DOHH2 (cell line): ENCODE measurements around the gene ELOVL2.

ENCODE experiments used
- H3F3A ChIP-seq: fragments of 200-600 bp; sonication (generic), shearing (Covaris generic); 2 replicates; pipeline ENCODE4 v1.6.0; 2016; ENCODE audit warnings: antibody characterized with exemption, mild to moderate bottlenecking; ENCODE audit not compliant: control insufficient read depth, insufficient read depth
- H3K27ac ChIP-seq: fragments of 200-600 bp; sonication (generic); 2 replicates; pipeline ENCODE4 v1.5.1; 2014; ENCODE audit warnings: low read depth, mild to moderate bottlenecking, low read length, moderate library complexity
- H3K27me3 ChIP-seq: fragments of 200-600 bp; sonication (generic); 2 replicates; pipeline ENCODE4 v1.6.1; 2014; ENCODE audit warnings: mild to moderate bottlenecking, low read length, mixed read lengths; ENCODE audit not compliant: control insufficient read depth
- H3K36me3 ChIP-seq: fragments of 200-600 bp; sonication (generic); 2 replicates; pipeline ENCODE4 v1.6.1; 2014; ENCODE audit warnings: mild to moderate bottlenecking, low read length, moderate library complexity, mixed read lengths; ENCODE audit not compliant: control insufficient read depth
- H3K4me1 ChIP-seq: fragments of 200-600 bp; sonication (generic); 2 replicates; pipeline ENCODE4 v1.6.1; 2014; ENCODE audit warnings: mild to moderate bottlenecking, low read length, mixed read lengths; ENCODE audit not compliant: control insufficient read depth
- H3K4me2 ChIP-seq: fragments of 200-600 bp; sonication (generic); 2 replicates; pipeline ENCODE4 v1.6.0; 2014; ENCODE audit warnings: mild to moderate bottlenecking, low read length, moderate library complexity
- H3K4me3 ChIP-seq: fragments of 200-600 bp; sonication (generic); 2 replicates; pipeline ENCODE4 v1.5.1; 2014; ENCODE audit warnings: mild to moderate bottlenecking, low read length, mixed read lengths
- H3K79me2 ChIP-seq: fragments of 200-600 bp; sonication (generic); 2 replicates; pipeline ENCODE4 v1.6.1; 2014; ENCODE audit warnings: mild to moderate bottlenecking, low read length, mixed read lengths; ENCODE audit not compliant: control insufficient read depth
- H3K9me2 ChIP-seq: fragments of 200-600 bp; sonication (generic); replicated peaks from 2 replicates; pipeline ENCODE4 v1.6.1; 2014; ENCODE audit warnings: mild to moderate bottlenecking, low read length, mixed read lengths; ENCODE audit not compliant: control insufficient read depth
- H3K9me3 ChIP-seq: fragments of 200-600 bp; sonication (generic); 2 replicates; pipeline ENCODE4 v1.6.1; 2014; ENCODE audit warnings: antibody characterized with exemption, low read length, mixed read lengths; ENCODE audit not compliant: control insufficient read depth, insufficient read depth
- H4K20me1 ChIP-seq: fragments of 200-600 bp; sonication (generic); 2 replicates; pipeline ENCODE4 v1.6.0; 2014; ENCODE audit warnings: low read depth, mild to moderate bottlenecking, antibody characterized with exemption, low read length, moderate library complexity; ENCODE audit not compliant: control insufficient read depth, insufficient read depth
- EZH2phosphoT487 ChIP-seq: fragments of 200-600 bp; sonication (generic); IDR thresholded peaks from 2 replicates; pipeline ENCODE4 v1.6.1; 2017; ENCODE audit warnings: borderline replicate concordance, mild to moderate bottlenecking, antibody characterized with exemption, low read length, moderate library complexity, mixed read lengths
- TF ChIP-seq, protein P1 (sequence below): fragments of 200-600 bp; sonication (generic); IDR thresholded peaks from one replicate; pipeline ENCODE4 v1.5.1; 2014; ENCODE audit warnings: antibody characterized with exemption, mild to moderate bottlenecking, low read depth, low read length; ENCODE audit not compliant: poor library complexity, severe bottlenecking

Gene ELOVL2

DNA sequence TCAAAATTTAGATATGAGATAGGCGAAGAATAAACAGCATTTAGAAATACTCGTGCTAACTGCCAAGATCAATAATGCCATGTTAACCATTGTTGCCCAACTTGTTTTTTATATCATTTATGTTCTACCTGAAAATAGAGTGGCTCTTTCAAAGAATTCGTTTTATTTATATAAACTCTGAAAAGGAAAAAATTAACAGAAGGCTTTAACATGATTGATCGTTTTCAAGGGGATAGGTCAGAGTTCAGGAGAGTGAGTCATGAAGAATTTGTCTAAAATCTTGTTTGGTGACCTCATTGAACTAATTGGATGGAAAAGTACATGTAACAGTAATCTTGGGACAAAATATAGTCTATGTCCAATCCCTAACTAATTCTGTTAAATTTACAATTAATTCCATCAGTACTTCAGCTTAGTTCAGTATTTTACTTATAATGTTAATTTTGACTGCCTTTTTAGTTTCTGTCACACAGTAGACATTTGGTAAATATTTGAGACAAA, 11.1 kb upstream of the ELOVL2 start:
- Histone ChIP-seq H4K20me1 (no peaks in the 10 kb centered on the region), H3K27me3 (peaks cover 5% of the 10 kb centered on the region; the same call in 1 of the 2 replicates), H3K9me2 (no peaks in the 10 kb centered on the region), H3K9me3 (no peaks in the 10 kb centered on the region), H3K27ac (no peak overlapping the region), H3K79me2 (no peaks in the 10 kb centered on the region), H3K36me3 (no peaks in the 10 kb centered on the region), H3F3A (no peaks in the 10 kb centered on the region), H3K4me3 (no peak overlapping the region), H3K4me2 (no peak overlapping the region), H3K4me1 (no peaks in the 10 kb centered on the region)
- no peak for TF ChIP-seq EZH2phosphoT487
- TF ChIP-seq, protein P1, sequence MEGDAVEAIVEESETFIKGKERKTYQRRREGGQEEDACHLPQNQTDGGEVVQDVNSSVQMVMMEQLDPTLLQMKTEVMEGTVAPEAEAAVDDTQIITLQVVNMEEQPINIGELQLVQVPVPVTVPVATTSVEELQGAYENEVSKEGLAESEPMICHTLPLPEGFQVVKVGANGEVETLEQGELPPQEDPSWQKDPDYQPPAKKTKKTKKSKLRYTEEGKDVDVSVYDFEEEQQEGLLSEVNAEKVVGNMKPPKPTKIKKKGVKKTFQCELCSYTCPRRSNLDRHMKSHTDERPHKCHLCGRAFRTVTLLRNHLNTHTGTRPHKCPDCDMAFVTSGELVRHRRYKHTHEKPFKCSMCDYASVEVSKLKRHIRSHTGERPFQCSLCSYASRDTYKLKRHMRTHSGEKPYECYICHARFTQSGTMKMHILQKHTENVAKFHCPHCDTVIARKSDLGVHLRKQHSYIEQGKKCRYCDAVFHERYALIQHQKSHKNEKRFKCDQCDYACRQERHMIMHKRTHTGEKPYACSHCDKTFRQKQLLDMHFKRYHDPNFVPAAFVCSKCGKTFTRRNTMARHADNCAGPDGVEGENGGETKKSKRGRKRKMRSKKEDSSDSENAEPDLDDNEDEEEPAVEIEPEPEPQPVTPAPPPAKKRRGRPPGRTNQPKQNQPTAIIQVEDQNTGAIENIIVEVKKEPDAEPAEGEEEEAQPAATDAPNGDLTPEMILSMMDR, result no peak

DNA sequence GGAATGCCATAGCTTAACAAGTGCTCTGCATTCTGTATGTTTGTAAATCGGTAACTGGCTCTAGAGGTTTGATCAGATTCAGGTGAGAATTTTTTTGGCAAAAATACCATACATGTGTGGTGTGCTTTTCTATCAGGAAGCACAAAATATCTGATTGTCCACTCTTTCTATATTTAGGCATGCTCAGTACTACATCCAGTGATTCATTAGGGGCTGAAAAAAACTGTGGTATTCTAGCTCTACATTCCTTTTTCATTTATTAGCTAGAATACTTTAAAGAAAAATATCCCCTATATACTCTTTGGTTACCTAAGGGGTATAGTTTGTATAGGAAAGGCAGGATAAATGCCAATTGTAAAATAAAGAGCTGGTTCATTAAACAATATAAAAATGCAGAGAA, 10.6 kb upstream of the ELOVL2 start:
- Histone ChIP-seq H4K20me1 (no peaks in the 10 kb centered on the region), H3K36me3 (no peaks in the 10 kb centered on the region), H3K4me1 (no peaks in the 10 kb centered on the region), H3K4me3 (no peak overlapping the region), H3K9me2 (no peaks in the 10 kb centered on the region), H3F3A (no peaks in the 10 kb centered on the region), H3K9me3 (no peaks in the 10 kb centered on the region), H3K27ac (no peak overlapping the region), H3K27me3 (peaks cover 5% of the 10 kb centered on the region; the same call in 1 of the 2 replicates), H3K79me2 (no peaks in the 10 kb centered on the region), H3K4me2 (no peak overlapping the region)
- TF ChIP-seq, protein P1, result no peak
- TF ChIP-seq EZH2phosphoT487, result no peak

- Histone ChIP-seq H3K4me3 (no peak overlapping the region), H3K4me2 (no peak overlapping the region), H3K79me2 (no peaks in the 10 kb centered on the region), H3K36me3 (no peaks in the 10 kb centered on the region), H3K27ac (no peak overlapping the region), H3K9me3 (no peaks in the 10 kb centered on the region), H3K4me1 (no peaks in the 10 kb centered on the region), H3F3A (no peaks in the 10 kb centered on the region), H4K20me1 (no peaks in the 10 kb centered on the region), H3K9me2 (no peaks in the 10 kb centered on the region), H3K27me3 (peaks cover 8% of the 10 kb centered on the region; the same call in 1 of the 2 replicates)
- TF ChIP-seq EZH2phosphoT487, result no peak
- TF ChIP-seq, protein P1, result no peak
Measured at GRCh38 chr6:11053307-11053706, 9.2 kb upstream of the ELOVL2 start.
